SK-N-MC (cell line): ENCODE data around the gene RARRES1.

ENCODE experiments used
- EZH2 ChIP-seq: fragments of 200-600 bp; sonication (generic); IDR thresholded peaks from one replicate; pipeline ENCODE4 v1.6.1; 2017; ENCODE audit warnings: antibody characterized with exemption
- FOXP2 ChIP-seq: optimal IDR thresholded peaks from 2 replicates; pipeline ENCODE3; 2011; ENCODE audit warnings: mild to moderate bottlenecking, moderate library complexity; ENCODE audit not compliant: insufficient read depth; ENCODE audit errors: extremely low read length, control extremely low read depth
- POLR2AphosphoS5 ChIP-seq: IDR thresholded peaks from 2 replicates; pipeline ENCODE4 v1.6.1; 2012; ENCODE audit warnings: mild to moderate bottlenecking, low read depth, low read length, borderline replicate concordance

DNA sequence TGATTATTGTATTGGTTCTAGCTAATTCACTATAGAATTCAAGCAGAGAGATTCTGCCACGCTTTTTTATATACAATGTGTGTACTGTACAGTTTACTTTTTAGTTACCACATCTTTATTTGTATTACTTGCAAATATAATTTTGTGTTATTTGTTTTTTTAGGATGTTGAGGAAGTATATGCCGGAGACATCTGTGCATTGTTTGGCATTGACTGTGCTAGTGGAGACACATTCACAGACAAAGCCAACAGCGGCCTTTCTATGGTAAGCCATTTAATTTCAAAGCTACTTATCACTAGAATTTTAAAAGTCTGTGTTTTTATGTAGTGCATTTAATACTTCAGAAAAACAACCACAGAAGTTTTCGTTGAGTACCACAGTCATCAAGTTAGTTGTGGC, 71.5 kb downstream of the RARRES1 start:
- no peak for TF ChIP-seq EZH2
- TF ChIP-seq POLR2AphosphoS5, result no peak
- TF ChIP-seq FOXP2, result no peak
